Germinal center (tissue), 1 donor: ENCODE measurements around the gene CORO6.

Experiments
- DNase-seq: peaks from one replicate; pipeline ENCODE4 v3.0.0; 2012; ENCODE audit warnings: mixed read lengths, low spot score

The CORO6 gene

DNA sequence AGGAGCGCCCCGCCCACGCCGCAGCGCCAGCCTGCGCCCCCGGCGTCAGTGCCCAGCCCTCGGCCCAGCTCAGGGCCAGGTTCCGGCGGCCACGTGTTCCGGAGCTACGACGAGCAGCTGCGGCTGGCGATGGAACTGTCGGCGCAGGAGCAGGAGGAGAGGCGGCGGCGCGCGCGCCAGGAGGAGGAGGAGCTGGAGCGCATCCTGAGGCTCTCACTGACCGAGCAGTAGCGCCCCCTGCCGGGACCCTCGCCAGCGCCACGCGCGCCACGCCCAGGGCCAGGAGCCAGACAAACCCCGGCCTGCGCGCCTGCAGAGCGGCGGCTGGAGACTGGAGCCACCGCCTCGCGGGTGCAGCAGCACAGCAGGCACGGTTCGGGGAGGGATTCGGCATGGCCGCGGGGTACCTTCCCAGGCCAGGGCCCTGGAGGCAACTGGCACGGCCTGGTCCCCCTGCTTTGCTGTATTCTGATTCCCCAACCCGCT lies 9.3 kb downstream of the CORO6 start:
- DNase-seq: peak; percentile 79

DNA sequence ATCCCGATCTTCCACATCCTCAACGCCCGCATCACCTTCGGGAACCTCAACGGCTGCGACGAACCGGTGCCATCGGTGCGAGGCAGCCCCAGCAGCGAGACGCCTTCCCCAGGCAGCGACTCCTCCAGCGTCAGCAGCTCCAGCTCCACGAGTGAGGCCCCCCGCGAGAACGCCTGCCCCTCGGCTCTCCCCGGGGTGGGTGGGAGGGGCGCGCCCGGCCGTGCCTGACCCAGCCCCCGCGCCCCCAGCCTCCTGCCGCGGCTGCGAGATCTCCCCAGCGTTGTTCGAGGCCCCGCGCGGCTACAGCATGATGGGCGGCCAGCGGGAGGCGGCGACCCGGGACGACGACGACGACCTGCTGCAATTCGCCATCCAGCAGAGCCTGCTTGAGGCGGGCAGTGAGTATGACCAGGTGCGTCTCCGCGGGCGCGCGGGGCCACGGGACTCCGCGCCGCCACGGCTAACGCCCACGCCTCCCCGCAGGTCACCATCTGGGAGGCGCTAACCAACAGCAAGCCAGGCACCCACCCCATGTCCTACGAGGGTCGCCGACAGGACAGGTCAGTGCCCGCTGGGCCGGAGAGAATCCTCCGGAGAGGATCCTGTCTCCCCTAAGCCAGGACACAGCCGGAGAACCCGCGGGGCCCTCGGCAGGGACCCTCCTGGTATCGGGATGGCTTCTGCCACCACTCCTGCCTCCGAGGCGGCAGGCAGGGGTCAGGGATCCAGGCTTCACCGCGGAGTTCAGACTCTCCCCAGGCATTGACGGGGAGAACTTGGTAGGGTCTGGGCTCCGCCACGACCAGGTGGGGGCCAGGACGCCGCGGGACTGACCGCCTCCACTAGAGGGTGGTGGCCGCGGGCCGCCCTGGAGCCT lies 10.1 kb downstream of the CORO6 start:
- DNase-seq: no peak

DNA sequence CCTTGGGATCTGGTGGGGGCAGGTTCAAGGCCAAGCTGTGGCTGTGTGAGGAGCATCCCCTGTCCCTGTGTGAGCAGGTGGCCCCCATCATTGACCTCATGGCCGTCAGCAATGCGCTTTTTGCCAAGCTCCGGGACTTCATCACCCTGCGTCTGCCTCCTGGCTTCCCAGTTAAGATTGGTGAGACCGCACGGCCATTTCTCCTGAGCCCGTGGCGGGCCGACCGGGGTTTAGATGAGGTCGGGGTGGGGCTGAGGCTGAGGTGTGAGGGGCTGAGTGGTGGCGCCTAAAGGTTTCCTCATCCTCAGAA lies 10.7 kb downstream of the CORO6 start:
- no peak for DNase-seq

DNA sequence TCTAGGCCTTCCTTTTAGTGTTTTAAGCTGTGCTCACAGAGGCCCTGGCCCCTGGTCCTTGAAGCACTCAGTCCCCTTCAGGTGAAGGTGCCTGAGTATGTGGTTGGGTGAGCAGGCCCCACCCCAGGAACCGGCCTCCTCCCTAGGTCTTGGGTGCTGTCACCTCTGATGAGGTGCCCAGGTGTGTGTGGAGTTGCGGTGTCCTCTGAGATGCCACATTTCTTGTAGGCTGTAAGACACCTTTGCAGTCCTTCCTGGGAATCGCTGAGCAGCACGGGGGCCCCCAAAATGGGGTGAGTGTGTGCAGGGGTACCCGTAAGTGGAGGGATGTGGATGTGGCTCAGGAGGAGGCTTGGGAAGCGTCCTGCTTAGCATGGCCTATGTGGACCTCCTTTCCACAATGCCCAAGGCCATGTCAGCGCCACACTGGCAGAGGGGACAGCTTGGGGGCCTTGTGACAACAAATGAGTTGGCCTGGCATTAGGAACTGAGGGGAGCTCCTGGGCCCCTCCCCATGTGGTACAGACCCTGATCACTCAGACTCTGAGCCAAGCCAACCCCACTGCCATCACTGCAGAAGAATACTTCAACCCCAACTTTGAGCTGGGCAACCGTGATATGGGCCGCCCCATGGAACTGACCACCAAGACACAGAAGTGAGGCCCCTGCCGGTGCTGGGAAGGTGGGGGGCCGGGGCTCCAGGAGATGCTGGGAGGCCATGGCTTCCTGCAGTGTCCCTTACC lies 11.2 kb downstream of the CORO6 start:
- DNase-seq: no peak

DNA sequence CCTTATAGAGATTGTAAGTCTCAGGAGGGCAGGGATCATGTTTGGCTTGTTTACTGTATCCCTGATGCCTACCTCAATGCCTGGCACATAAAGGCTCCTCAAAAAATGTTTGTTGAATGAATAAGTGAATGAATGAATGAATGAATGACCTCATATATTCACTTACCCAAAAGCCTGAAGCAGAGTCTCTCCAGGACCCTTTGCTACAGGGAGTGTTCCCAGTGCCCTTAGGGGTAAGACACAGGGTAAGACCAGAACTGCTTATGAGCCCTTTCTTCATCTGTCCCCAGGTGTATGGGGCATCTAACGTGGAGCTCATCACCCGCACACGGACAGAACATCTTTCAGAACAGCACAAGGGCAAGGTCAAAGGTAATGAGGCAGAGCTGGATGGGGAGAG lies 12.3 kb downstream of the CORO6 start:
- DNase-seq: no peak

DNA sequence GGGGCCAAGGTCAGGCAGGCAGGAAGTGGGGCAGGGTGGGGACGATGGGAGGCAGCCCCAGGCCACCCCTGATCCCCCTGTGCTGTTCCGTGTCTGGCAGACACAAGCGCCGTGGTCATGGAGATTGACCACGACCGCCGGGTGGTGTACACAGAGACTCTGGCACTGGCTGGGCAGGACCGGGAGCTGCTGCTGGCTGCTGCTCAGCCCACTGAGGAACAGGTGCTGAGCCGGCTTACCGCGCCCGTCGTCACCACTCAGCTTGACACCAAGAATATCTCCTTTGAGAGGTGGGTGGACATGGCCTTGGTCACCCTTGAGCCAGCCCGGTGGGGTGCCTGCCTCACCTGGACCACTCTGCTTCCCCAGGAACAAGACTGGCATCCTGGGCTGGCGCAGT lies 13.7 kb downstream of the CORO6 start:
- DNase-seq: no peak

DNA sequence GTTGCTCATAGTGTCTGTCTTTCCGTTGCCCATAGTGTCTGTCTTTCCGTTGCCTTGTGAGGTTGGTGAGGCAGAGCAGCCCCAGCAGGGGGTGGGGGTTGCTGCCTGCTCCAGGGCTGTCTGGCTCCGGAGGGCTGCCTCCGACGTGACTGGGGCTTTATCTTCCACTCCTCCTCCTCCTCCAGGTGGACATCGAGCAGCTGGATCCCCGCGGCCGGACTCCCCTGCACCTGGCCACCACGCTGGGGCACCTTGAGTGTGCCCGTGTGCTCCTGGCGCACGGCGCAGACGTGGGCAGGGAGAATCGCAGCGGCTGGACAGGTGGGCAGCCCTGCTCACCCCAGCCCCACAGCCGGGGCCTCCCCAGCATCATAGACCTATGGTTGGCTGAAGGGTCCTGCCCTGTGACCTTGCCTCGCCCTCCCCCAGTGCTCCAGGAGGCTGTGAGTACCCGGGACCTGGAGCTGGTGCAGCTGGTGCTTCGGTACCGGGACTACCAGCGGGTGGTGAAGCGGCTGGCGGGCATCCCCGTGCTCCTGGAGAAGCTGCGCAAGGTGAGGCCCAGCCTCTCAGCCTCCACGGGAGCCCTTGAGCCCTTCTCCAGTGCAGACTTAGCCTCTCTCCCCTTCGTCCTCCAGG lies 15.0 kb downstream of the CORO6 start:
- no peak for DNase-seq

DNA sequence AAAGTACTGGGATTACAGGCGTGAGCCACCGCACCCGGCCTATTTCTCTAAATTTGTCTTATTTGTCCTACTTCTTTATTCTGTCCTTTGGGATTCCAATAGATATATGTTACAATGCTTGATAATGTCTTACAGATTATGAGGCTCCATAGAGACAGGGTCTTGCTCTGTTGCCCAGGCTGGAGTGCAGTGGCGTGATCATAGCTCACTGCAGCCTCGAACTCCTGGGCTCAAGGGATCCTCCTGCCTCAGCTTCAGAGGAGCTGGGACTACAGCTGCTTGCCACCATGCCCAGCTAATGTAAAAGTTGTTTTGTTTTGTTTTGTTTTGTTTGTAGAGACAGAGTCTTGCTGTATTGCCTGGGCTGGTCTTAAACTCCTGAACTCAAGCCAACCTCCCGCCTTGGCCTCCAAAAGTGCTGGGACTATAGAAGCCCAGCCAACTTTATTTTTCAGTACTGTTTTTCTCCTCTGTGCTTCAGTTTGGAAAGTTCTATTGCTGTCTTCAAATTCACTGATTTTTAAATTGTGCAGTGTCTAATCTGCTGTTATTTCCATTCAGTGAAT lies 19.5 kb downstream of the CORO6 start:
- DNase-seq: no peak

DNA sequence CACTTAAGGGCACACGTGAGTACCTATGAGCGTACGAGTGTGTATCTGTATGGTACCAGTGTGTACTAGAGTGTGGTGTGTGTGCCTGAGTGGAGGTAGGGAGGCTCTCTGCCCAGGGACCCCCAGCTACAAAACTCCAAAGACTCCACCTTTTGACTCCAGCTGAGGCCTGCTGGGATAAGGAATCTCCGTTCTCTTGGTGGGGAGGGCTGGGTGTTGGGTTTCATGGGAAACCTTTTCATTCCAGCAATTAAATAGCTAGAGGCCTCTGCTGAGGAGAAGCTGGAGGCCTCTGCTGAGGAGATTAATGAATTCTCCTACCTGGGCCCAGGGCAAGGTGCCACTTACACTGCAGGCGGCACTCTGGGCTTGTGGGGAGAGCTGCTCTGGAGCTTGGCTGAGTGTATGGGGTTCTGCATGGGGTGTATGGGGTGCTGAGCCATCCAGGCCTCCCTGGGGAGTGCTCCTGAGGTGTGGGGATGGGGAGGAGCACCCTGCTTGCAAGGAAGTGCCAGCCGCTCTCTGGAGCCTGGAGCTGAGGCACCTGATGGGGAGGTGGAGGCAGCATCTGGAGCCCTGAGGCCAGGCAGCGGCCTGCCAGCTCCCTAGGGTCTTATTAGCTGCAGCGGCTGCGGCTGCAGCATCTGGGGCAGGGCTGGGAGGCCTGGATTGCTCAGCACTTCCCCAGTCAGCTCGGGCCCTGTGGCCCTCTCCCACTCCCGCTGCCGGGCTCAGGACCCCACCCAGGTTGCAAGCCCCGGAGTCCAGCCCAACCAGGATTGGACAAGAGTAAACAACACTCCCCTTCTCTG lies 25.1 kb downstream of the CORO6 start:
- no peak for DNase-seq

DNA sequence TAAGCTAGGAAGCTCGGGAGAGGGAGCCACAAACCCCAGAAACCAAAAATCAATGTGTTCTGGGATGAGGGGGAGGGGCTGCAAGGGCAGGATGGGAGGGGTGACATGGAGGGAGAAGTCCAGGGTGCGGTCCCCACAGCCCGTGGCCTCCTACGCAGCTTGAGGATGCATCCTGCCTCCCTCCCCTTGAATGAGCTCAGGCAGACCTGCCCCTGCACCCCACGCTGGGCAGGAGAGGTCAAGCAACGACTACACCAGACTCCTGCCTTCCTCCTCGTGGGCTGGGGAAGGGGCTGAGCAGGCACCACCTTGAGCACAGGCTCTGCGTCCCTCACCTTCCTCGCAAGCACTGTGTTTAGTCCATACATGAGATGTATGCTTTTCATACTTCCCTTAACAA lies 25.9 kb downstream of the CORO6 start:
- no peak for DNase-seq

DNA sequence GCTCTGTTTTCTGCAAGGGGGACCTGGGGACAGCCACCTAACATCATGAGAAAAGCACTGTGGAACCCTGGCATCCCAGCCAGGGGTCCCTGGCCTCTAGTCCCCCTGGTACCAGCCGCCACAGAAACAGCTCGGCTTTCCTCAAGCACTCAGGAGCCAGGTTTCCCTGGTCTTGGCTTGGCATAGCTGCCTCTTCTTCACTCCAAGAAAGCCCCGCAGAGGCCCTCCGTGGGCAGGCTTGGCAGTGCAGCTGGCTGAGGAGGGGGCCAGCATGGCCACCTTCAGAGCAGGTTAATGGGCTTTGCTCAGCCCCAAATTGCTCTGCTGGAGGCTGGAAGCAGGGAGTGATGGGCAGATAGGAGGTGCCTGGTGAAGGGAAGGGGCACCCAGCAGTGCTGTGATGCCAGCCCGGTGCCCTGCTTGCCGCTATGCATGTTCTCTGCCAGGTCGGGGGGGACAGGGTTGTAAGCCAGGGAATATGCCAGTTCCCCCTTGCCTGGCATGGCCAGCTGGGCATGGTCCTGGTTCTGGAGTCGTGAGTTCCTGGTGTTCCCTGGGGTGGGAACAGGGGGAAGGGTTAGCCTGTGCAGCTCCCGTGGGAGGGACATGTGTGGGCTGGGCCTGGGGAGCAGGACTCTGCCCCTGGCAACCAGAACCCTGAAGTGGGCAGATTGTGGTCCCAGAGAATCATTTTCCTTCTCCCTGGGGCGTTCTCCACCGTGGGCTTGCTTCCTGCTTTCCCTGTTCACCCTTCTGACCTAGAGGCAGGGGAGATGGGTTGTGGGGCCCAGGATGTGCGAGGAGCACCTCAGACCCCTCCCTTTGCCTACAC lies 26.6 kb downstream of the CORO6 start:
- no peak for DNase-seq

DNA sequence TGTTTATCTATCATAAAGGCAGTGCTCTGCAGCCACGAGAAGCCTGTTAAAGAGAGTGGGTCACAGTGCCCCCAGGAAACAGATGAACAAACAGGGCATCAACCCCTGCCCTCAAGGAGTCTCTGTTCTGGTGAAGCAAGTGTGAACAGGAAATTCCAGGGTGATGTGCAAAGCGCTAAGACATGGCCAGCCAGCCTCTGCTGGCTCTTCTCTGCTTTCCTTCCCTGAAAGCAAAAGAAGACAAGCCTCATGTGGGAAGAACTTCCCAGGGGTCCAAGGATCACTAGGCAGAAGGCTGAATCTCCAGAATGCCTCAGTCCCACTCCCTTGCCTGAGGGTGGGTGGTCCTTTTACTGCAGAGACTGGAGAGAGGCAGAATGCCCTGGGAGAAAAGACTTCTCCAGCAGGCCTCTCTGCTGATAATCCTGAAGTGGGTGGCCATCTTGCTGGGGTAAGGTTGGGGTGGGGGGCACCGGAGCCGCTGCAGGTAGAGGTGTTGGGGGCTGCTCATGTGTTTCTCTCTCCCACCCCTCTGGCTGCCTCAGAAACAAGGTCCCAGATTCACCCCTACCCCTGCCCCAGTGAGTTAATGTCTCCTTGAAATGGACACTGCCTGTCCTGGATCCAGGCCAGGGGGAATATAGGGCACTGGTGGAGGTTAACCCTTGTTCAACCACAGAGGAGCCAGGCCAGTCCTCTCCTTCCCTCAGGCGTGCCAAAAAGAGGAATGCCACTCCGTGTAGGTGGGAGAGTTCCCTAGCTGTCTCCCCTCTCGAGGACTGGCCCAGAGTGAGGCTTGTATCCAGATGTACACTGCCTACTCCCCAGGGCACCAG lies 27.4 kb downstream of the CORO6 start:
- DNase-seq: no peak

DNA sequence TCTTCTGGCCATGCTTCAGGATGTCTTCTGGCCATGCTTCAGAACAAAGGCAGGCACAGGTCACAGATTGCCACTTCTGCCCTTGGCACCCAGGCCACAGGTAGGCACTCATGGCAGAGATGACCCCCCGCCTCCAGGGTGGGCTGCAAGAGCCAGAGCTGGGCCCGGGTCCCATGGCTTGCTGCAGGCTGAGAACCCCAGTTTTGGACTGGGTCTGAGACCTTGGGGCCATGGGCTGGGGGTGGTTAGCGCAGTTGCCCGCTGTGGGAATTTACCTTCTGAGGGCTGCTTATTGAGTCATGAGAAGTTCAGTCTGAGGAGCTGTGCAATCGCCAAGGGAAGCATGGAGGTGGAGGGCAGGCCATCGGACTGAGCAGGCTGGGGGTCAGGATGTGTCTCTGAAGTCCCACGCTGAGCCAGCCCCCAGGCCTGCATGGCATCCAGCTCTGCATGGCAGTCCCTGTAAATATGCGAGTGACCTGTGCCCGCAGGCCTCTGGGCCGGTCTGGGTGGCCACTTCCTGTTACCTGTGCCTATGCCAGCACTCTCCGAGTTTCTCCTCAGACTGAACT lies 28.1 kb downstream of the CORO6 start:
- DNase-seq: no peak

DNA sequence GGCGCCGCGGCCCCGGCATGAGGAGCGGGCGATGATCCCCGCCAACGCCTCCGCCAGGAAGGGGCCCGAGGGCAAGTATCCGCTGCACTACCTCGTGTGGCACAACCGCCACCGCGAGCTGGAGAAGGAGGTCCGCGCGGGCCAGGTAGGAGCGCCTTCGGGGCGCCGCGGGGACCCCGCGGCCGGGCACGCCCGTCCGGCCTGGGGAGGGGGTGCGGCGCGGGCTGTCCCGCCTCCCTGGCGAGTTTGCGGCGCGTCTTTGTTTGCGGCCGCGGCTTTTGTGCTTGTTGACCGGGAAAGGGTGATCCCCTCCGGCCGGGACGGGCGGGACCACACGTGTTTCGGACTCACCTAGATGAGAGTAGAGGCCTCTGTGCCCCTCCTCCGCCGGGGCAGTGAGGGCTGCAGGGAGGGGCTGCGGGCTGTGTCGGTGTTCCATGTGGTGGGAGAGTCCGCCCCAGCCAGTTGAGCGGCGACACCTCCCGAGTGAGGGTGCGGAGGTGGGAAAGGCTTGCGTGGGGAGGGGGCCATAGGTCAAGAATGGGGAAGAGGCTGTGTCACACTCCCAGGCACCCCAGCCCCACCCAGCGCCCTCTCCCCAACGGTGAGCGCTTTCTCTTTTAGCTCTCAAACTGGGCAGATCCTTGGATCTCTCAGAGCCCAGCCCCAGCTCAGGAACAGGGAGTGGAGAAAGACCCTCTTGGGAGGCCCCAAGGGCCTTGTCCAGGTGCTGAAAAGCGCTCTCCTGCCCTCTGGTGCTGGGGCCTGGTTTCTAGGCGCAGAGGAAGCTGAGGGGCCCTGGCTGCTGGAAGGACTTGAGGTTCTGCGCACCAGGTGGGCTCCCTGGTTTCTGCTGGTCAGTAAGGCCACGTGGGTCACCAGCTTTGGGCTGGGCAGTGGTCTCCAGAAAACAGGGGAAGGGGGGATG lies 28.9 kb downstream of the CORO6 start:
- DNase-seq: no peak

DNA sequence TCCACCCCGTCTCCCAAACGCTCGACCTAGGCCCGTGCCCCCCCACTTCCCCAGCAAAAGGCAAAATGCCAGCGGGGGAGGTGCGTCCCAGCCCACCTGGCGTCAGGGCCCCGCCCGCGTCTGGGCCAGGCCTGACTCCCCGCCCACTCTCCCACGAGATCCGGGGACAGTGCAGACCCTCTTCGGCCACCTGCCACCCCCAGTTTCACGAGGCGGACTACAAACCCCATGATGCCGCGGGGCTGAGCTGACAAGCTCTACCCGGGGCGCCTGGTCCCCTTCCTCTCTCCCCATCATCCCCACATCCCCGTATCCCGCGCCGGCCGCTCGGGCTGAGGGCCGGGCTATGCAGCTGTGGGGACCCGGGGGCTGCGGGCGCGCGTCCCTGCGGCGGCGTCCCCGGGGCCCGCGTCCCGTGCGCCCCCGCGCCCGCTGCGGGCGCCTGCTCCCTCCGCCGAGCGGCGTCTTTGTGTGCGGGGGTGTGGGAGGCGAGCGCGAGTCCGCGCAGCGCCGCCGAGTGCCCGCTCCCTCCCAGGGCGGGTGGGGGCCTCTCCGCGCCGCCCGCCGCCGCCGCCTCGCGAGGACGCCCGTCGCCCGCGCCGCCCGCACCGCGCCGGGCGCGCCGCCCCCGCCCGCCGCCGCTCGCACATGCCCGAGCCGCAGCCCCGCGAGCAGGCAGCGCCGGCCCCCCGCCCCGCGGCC lies 29.7 kb downstream of the CORO6 start, which contains the start of gene ANKRD13B:
Gene ANKRD13B, plus strand, starts transcription at position 283 of the 702 bp plus-strand sequence. CDS start 490 bp downstream, outside the sequence.
- DNase-seq: no peak

DNA sequence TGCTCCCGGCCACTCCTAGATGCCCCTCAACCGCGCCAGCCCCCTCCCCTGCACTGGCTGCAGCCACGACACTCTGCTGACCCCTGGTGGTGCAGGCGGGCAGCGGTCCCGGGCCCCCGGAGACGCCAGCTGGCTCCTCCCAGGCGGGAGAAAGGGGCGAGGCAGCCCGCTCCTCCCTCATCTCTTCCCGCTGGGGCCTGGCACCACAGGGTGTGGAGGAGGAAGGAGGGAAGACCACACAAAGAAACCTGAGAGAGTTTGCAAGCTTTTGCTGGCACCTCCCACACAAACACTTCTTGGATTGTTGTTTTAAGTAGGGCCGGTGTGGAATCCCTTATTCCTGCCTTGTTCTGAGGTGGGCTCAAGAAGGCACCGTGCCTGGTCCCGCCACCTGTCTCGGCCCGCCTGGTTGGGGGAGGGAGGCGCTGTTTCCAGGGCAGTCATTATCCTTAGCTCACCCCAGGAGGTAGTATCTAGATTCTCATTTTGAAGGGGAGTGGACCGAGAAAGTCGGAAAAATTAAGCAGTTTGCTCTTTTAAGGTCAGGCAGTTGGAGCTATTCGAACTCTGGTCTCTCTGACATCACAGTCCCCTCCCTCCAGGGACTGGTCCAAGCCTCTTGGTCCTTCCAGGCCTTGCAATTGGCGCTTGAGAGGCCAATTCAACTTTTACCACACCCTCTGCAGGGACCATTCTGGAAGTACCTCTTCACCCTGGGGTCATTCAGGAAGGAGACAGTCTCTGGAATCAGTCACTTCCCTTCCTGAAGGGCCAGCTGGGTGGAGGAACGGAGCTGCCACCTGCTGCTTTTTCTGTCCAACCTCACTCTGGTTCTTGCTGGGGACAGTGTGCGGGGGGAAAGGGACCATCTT lies 30.7 kb downstream of the CORO6 start:
- DNase-seq: peak; percentile 87
